HEK293T (cell line): ENCODE data around the gene RNF40.

Experiments used
- ARNT ChIP-seq: fragments of 450-650 bp; IDR thresholded peaks from 2 replicates; pipeline ENCODE4 v1.6.1; 2017; ENCODE audit warnings: mild to moderate bottlenecking
- BHLHE40 ChIP-seq: fragments of 450-650 bp; IDR thresholded peaks from 2 replicates; pipeline ENCODE4 v1.6.1; 2016; ENCODE audit warnings: mild to moderate bottlenecking, moderate library complexity, borderline replicate concordance
- FOXA1 ChIP-seq: fragments of 450-650 bp; IDR thresholded peaks from 2 replicates; pipeline ENCODE4 v1.6.1; 2016; ENCODE audit warnings: mild to moderate bottlenecking
- HDGF ChIP-seq: fragments of 450-650 bp; IDR thresholded peaks from 2 replicates; pipeline ENCODE4 v1.6.1; 2017; ENCODE audit warnings: antibody characterized with exemption, borderline replicate concordance
- L3MBTL2 ChIP-seq: fragments of 450-650 bp; conservative IDR thresholded peaks from 2 replicates; pipeline ENCODE4 v1.6.1; 2016; ENCODE audit warnings: mild to moderate bottlenecking
- TF ChIP-seq, protein P1 (sequence below): fragments of 450-650 bp; IDR thresholded peaks from 2 replicates; pipeline ENCODE4 v1.6.1; 2016

DNA sequence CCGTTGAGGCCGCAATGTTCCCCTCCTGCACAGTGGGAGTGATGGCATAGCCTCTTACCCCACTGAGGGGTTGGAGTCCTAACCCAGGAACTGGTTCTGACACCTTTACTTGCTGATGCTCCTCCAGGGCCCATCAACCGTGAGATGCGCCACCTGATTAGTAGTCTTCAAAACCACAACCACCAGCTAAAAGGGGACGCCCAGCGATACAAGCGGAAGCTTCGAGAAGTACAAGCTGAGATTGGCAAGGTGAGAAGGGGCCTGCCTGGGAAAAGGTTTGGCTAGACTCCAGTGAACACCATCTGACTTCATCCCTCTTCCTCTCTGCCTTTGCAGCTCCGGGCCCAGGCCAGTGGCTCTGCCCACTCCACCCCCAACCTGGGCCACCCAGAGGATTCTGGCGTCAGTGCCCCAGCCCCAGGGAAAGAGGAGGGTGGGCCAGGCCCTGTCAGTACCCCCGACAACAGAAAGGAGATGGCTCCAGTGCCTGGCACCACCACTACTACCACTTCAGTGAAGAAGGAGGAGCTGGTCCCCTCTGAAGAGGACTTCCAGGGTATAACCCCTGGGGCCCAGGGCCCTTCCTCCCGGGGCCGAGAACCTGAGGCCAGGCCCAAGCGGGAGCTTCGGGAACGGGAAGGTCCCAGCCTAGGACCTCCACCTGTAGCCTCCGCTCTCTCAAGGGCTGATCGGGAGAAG is 5.8 kb downstream of the RNF40 start:
- TF ChIP-seq FOXA1 (no peak), ARNT (no peak), BHLHE40 (no peak), HDGF (no peak), L3MBTL2 (no peak)
- TF ChIP-seq, protein P1, sequence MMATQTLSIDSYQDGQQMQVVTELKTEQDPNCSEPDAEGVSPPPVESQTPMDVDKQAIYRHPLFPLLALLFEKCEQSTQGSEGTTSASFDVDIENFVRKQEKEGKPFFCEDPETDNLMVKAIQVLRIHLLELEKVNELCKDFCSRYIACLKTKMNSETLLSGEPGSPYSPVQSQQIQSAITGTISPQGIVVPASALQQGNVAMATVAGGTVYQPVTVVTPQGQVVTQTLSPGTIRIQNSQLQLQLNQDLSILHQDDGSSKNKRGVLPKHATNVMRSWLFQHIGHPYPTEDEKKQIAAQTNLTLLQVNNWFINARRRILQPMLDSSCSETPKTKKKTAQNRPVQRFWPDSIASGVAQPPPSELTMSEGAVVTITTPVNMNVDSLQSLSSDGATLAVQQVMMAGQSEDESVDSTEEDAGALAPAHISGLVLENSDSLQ: no peak
